ENCODE data around the gene ADAM21. TPM values are rescaled to one million over a fixed set of nuclear protein-coding genes. Genes with fewer than 3 reads are reported as not detected.
"Not testable (repeated sequence)": the region's sequence is repeated elsewhere in the genome, so short reads cannot be mapped to it uniquely, and the experiment has no call there.

ADAM21 gene
- total RNA-seq (0.24 TPM in 1 of 2 replicates, not detected in the other), polyA plus RNA-seq (not detected in 2 replicates), polyA minus RNA-seq (0.17 TPM in 1 of 2 replicates, not detected in the other)
- 0.14 TPM for total RNA-seq (2013)

- intact Hi-C loops (cut with micrococcal nuclease), result no loop called here
- H3K27ac Mint-ChIP-seq, result no peak within 1 kb of the TSS
These were observed at the start of gene ADAM21 for GRCh38 chr14:70451874-70452273. Gene ADAM21, plus strand, starts transcription at chr14:70452174. Its CDS starts 5,326 bp downstream, at chr14:70457500.

GRCh38 chr14:70403335-70403734, 48.6 kb upstream of the ADAM21 start:
- H3K27me3 Mint-ChIP-seq; intact Hi-C loops (cut with micrococcal nuclease); H3K4me3 Mint-ChIP-seq; H3K4me2 ChIP-seq (replicated peaks; ENCODE audit: low read depth, low read length, poor library complexity, severe bottlenecking); H3K27me3 ChIP-seq (replicated peaks in 1 of 4; ENCODE audit: control extremely low read depth in 1 of 4, control insufficient read depth in 3 of 4, insufficient read depth in 4 of 4, low read length in 3 of 4); H3K27ac ChIP-seq (ENCODE audit: low read length in 2 of 2); H2AFZ ChIP-seq (ENCODE audit: insufficient read depth, low read depth, low read length, poor library complexity, severe bottlenecking); H3K9ac ChIP-seq (ENCODE audit: low read length); H3K4me1 Mint-ChIP-seq; H3K4me1 ChIP-seq (ENCODE audit: control insufficient read depth in 2 of 2, insufficient read depth in 2 of 2, low read length in 2 of 2); ATAC-seq (ENCODE audit: low read depth); CTCF ChIA-PET; H3K9me3 Mint-ChIP-seq (ENCODE audit: insufficient read depth); H3K4me3 ChIP-seq (ENCODE audit: control extremely low read depth in 1 of 5, extremely low read depth in 1 of 5, insufficient read depth in 1 of 5, low read depth in 2 of 5, low read length in 4 of 5); DNase-seq; POLR2A ChIA-PET; H3K27ac Mint-ChIP-seq: not testable (repeated sequence)
- Histone ChIP-seq H3K9me3 (ENCODE audit: control extremely low read depth in 1 of 3, control insufficient read depth in 2 of 3, insufficient read depth in 1 of 3, low read length in 2 of 3) (peaks cover 0 to 12% (median 3%) of the 10 kb centered on the region in 3 donors), H3K79me2 (ENCODE audit: control insufficient read depth, insufficient read depth, low read length) (peaks cover 49% of the 10 kb centered on the region), H4K20me1 (ENCODE audit: control insufficient read depth, insufficient read depth, low read length, poor library complexity, severe bottlenecking) (peaks cover 28% of the 10 kb centered on the region), H3K36me3 (replicated peaks in 1 of 2; ENCODE audit: control extremely low read depth in 1 of 2, control insufficient read depth in 1 of 2, extremely low read depth in 1 of 2, insufficient read depth in 2 of 2, low read length in 1 of 2) (peaks cover 0 to 13% of the 10 kb centered on the region in 2 experiments)
- WGBS (ENCODE audit: insufficient coverage), result 93% methylated on average over 2 of the region's 4 CpGs

More at GRCh38 chr14:70451874-70452273, at the start of gene ADAM21:
- no peaks in the 10 kb centered on the region for H4K20me1 ChIP-seq (ENCODE audit: control insufficient read depth, insufficient read depth, low read length, poor library complexity, severe bottlenecking)
- WGBS (ENCODE audit: insufficient coverage), result no CpG with 5 or more reads among the region's 1 CpG
- H3K27ac ChIP-seq (ENCODE audit: low read length in 2 of 2), result no peak within 1 kb of the TSS
- no peaks in the 10 kb centered on the region for H3K79me2 ChIP-seq (ENCODE audit: control insufficient read depth, insufficient read depth, low read length)
- no peak within 1 kb of the TSS for H2AFZ ChIP-seq (ENCODE audit: insufficient read depth, low read depth, low read length, poor library complexity, severe bottlenecking)
- ATAC-seq (ENCODE audit: low read depth) (no peak), DNase-seq (no peak)
- H3K9me3 Mint-ChIP-seq (ENCODE audit: insufficient read depth), result no peaks in the 10 kb centered on the region
- ChIA-PET CTCF (no interaction called here), POLR2A (no interaction called here)
- H3K27me3 Mint-ChIP-seq, result peaks cover 7% of the 10 kb centered on the region
- peaks cover 0 to 3% (median 0%) of the 10 kb centered on the region in 3 donors for H3K9me3 ChIP-seq (ENCODE audit: control extremely low read depth in 1 of 3, control insufficient read depth in 2 of 3, insufficient read depth in 1 of 3, low read length in 2 of 3)
- H3K4me2 ChIP-seq (replicated peaks; ENCODE audit: low read depth, low read length, poor library complexity, severe bottlenecking), result no peak within 1 kb of the TSS
- H3K4me1 ChIP-seq (ENCODE audit: control insufficient read depth in 2 of 2, insufficient read depth in 2 of 2, low read length in 2 of 2), result no peaks in the 10 kb centered on the region
- H3K4me3 ChIP-seq (ENCODE audit: control extremely low read depth in 1 of 5, extremely low read depth in 1 of 5, insufficient read depth in 1 of 5, low read depth in 2 of 5, low read length in 4 of 5), result no peak within 1 kb of the TSS
- TF ChIP-seq CTCF (IDR thresholded peaks at IDR 0.05) (no peak), EZH2 (IDR thresholded peaks at IDR 0.05; ENCODE audit: borderline replicate concordance, insufficient read depth, low read depth, low read length, poor library complexity, severe bottlenecking) (no peak)
- H3K4me3 Mint-ChIP-seq, result no peak within 1 kb of the TSS
- H3K9ac ChIP-seq (ENCODE audit: low read length), result no peak within 1 kb of the TSS
- no peaks in the 10 kb centered on the region for H3K36me3 ChIP-seq (replicated peaks in 1 of 2; ENCODE audit: control extremely low read depth in 1 of 2, control insufficient read depth in 1 of 2, extremely low read depth in 1 of 2, insufficient read depth in 2 of 2, low read length in 1 of 2)
- no peaks in the 10 kb centered on the region for H3K27me3 ChIP-seq (replicated peaks in 1 of 4; ENCODE audit: control extremely low read depth in 1 of 4, control insufficient read depth in 3 of 4, insufficient read depth in 4 of 4, low read length in 3 of 4)
- no peaks in the 10 kb centered on the region for H3K4me1 Mint-ChIP-seq

GRCh38 chr14:70406216-70406615, 45.8 kb upstream of the ADAM21 start:
- not testable (repeated sequence) for H3K9me3 Mint-ChIP-seq (ENCODE audit: insufficient read depth)

More at GRCh38 chr14:70406216-70406615, 45.8 kb upstream of the ADAM21 start:
- intact Hi-C loops (cut with micrococcal nuclease); H3K27me3 ChIP-seq (replicated peaks in 1 of 4; ENCODE audit: control extremely low read depth in 1 of 4, control insufficient read depth in 3 of 4, insufficient read depth in 4 of 4, low read length in 3 of 4); H3K4me3 ChIP-seq (ENCODE audit: control extremely low read depth in 1 of 5, extremely low read depth in 1 of 5, insufficient read depth in 1 of 5, low read depth in 2 of 5, low read length in 4 of 5); H3K4me2 ChIP-seq (replicated peaks; ENCODE audit: low read depth, low read length, poor library complexity, severe bottlenecking); H3K27me3 Mint-ChIP-seq; DNase-seq; H3K4me3 Mint-ChIP-seq; ATAC-seq (ENCODE audit: low read depth); H3K27ac ChIP-seq (ENCODE audit: low read length in 2 of 2); H3K27ac Mint-ChIP-seq; H3K36me3 ChIP-seq (replicated peaks in 1 of 2; ENCODE audit: control extremely low read depth in 1 of 2, control insufficient read depth in 1 of 2, extremely low read depth in 1 of 2, insufficient read depth in 2 of 2, low read length in 1 of 2); H3K9ac ChIP-seq (ENCODE audit: low read length); H3K4me1 Mint-ChIP-seq; H3K4me1 ChIP-seq (ENCODE audit: control insufficient read depth in 2 of 2, insufficient read depth in 2 of 2, low read length in 2 of 2); CTCF ChIA-PET; POLR2A ChIA-PET; H2AFZ ChIP-seq (ENCODE audit: insufficient read depth, low read depth, low read length, poor library complexity, severe bottlenecking); H3K9me3 ChIP-seq (ENCODE audit: control extremely low read depth in 1 of 3, control insufficient read depth in 2 of 3, insufficient read depth in 1 of 3, low read length in 2 of 3): not testable (repeated sequence)
- 96% methylated on average over 4 of the region's 4 CpGs for WGBS (ENCODE audit: insufficient coverage)
- Histone ChIP-seq H3K79me2 (ENCODE audit: control insufficient read depth, insufficient read depth, low read length) (peaks cover 56% of the 10 kb centered on the region), H4K20me1 (ENCODE audit: control insufficient read depth, insufficient read depth, low read length, poor library complexity, severe bottlenecking) (peaks cover 25% of the 10 kb centered on the region)
